HepG2 (cell line): ENCODE results near the gene GLRA3. TPM values are rescaled to one million over a fixed set of nuclear protein-coding genes. Genes with fewer than 3 reads are reported as not detected.

Experiments used
- ATAC-seq: fragments of 200-7000 bp; cut with Tn5 transposase; 3 replicates; pipeline ENCODE4 v1.9.1; 2020; ENCODE audit warnings: mild to moderate bottlenecking, moderate library complexity
- BruUV-seq: library from RNA; stranded (reverse); fragments of 400-500 nt; replicated peaks from 2 replicates; lab custom pipeline; 2021; lab: Mats Ljungman, UMichigan
- CTCF ChIA-PET: fragments of 300-600 bp; formaldehyde crosslinking; extraction: SDS; loops from one replicate; lab custom pipeline; 2021; ENCODE audit warnings: low total read pairs, inconsistent platforms, low intra/inter-chr PET ratio; lab: Yijun Ruan, JAX
- POLR2A ChIA-PET: fragments of 350-600 bp; sonication (Branson Sonifier 250); formaldehyde crosslinking; loops from one replicate; lab custom pipeline; 2020; ENCODE audit warnings: antibody characterized with exemption, inconsistent platforms; lab: Yijun Ruan, JAX
- DNase-seq: peaks from one replicate; pipeline ENCODE4 v3.0.0-alpha.2; 2015; ENCODE audit warnings: low spot score
- FAIRE-seq: peaks from 3 replicates; lab custom pipeline; 2011; peaks lifted over from hg19 to GRCh38; lab: Jason Lieb, UNC
- H2AFZ ChIP-seq: one replicate; pipeline ENCODE4 v1.6.1; 2011; ENCODE audit warnings: low read length, inconsistent platforms
- H3K27ac ChIP-seq: fragments of 300-600 bp; 3 replicates; pipeline ENCODE4 v1.8.0; 2011; ENCODE audit warnings: mixed run types, mild to moderate bottlenecking, mixed read lengths, low read length, inconsistent platforms; ENCODE audit not compliant: insufficient read depth; ENCODE audit errors: extremely low read length
- H3K27me3 ChIP-seq, 2 experiments: fragments of 200-600 bp in 1 of 2; 2 replicates in 1 of 2; 3 replicates in 1 of 2; pipeline versions ENCODE4 v1.6.0 to v1.8.0; 2011; ENCODE audit warnings: low read length in 2 of 2, mild to moderate bottlenecking in 2 of 2, moderate library complexity in 2 of 2, inconsistent platforms in 1 of 2; ENCODE audit not compliant: insufficient read depth in 2 of 2, control insufficient read depth in 1 of 2
- H3K36me3 ChIP-seq, 2 experiments: fragments of 200-600 bp in 1 of 2; replicated peaks in 1 of 2; 2 replicates in 1 of 2; 3 replicates in 1 of 2; pipeline versions ENCODE4 v1.5.1 to v1.8.0; 2011; ENCODE audit warnings: low read length in 2 of 2, inconsistent platforms in 1 of 2; ENCODE audit not compliant: insufficient read depth in 2 of 2, control insufficient read depth in 1 of 2
- H3K4me1 ChIP-seq: 2 replicates; pipeline ENCODE4 v1.5.1; 2012; ENCODE audit warnings: low read length, inconsistent platforms; ENCODE audit not compliant: insufficient read depth
- H3K4me2 ChIP-seq: 2 replicates; pipeline ENCODE4 v1.6.0; 2011; ENCODE audit warnings: low read depth, low read length, inconsistent platforms
- H3K4me3 ChIP-seq, 3 experiments: fragments of 200-600 bp in 1 of 3; sonication (generic), shearing (Covaris generic) in 1 of 3; replicated peaks in 1 of 3; 2 replicates each; pipeline ENCODE4 v1.5.1; 2011 to 2016; ENCODE audit warnings: low read length in 3 of 3, inconsistent platforms in 2 of 3, low read depth in 2 of 3, mild to moderate bottlenecking in 2 of 3, control low read depth in 1 of 3, mixed read lengths in 1 of 3; ENCODE audit not compliant: insufficient read depth in 1 of 3
- H3K79me2 ChIP-seq: one replicate; pipeline ENCODE4 v1.6.1; 2011; ENCODE audit warnings: low read length, inconsistent platforms; ENCODE audit not compliant: insufficient read depth
- H3K9ac ChIP-seq: 2 replicates; pipeline ENCODE4 v1.6.0; 2011; ENCODE audit warnings: mild to moderate bottlenecking, low read depth, low read length, inconsistent platforms; ENCODE audit not compliant: insufficient read depth
- H3K9me3 ChIP-seq: 2 replicates; pipeline ENCODE4 v1.5.1; 2012; ENCODE audit warnings: mild to moderate bottlenecking, low read length
- H4K20me1 ChIP-seq: 2 replicates; pipeline ENCODE4 v1.6.0; 2011; ENCODE audit warnings: inconsistent platforms, mild to moderate bottlenecking, low read length, moderate library complexity; ENCODE audit not compliant: insufficient read depth
- MAZ ChIP-seq, 2 experiments: sonication (generic) in 1 of 2; formaldehyde crosslinking in 1 of 2; IDR thresholded peaks; 2 replicates each; pipeline versions ENCODE4 v1.5.0 to v1.6.1; 2012 to 2020; ENCODE audit warnings: low read depth in 2 of 2, mild to moderate bottlenecking in 2 of 2, borderline replicate concordance in 1 of 2, improper control_type of control experiment in 1 of 2, low read length in 1 of 2, missing genetic modification reagents in 1 of 2, moderate library complexity in 1 of 2
- NFE2L1 ChIP-seq: sonication (generic); formaldehyde crosslinking; IDR thresholded peaks from 2 replicates; pipeline ENCODE4 v1.4.0; 2020; ENCODE audit warnings: missing genetic modification reagents, mild to moderate bottlenecking, borderline replicate concordance
- NFYC ChIP-seq: IDR thresholded peaks from 2 replicates; pipeline ENCODE4 v1.6.1; 2016; ENCODE audit warnings: missing genetic modification reagents, missing compliant biosample characterization
- SMAD1 ChIP-seq: sonication (generic); formaldehyde crosslinking; IDR thresholded peaks from 2 replicates; pipeline ENCODE4 v1.4.0; 2020; ENCODE audit warnings: missing genetic modification reagents, low read depth, mild to moderate bottlenecking, borderline replicate concordance
- SNAPC4 ChIP-seq: sonication (generic); formaldehyde crosslinking; IDR thresholded peaks from 2 replicates; pipeline ENCODE4 v1.4.0; 2020; ENCODE audit warnings: mild to moderate bottlenecking, missing genetic modification reagents
- SNAPC5 ChIP-seq: sonication (generic); formaldehyde crosslinking; IDR thresholded peaks from 2 replicates; pipeline ENCODE4 v1.8.1; 2023; ENCODE audit warnings: mild to moderate bottlenecking, missing genetic modification reagents, borderline replicate concordance
- TP53 ChIP-seq: sonication (generic); formaldehyde crosslinking; conservative IDR thresholded peaks from 2 replicates; pipeline ENCODE4 v1.4.0; 2020; ENCODE audit warnings: missing genetic modification reagents
- XBP1 ChIP-seq: sonication (generic); formaldehyde crosslinking; IDR thresholded peaks from 2 replicates; pipeline ENCODE4 v1.5.0; 2020; ENCODE audit warnings: missing genetic modification reagents
- ZFP62 ChIP-seq: sonication (generic); formaldehyde crosslinking; IDR thresholded peaks from 2 replicates; pipeline ENCODE4 v1.4.0; 2020; ENCODE audit warnings: missing genetic modification reagents
- ZKSCAN5 ChIP-seq: sonication (generic); formaldehyde crosslinking; IDR thresholded peaks from 2 replicates; pipeline ENCODE4 v1.5.1; 2020; ENCODE audit warnings: mild to moderate bottlenecking, missing genetic modification reagents
- ZNF230 ChIP-seq: sonication (generic); formaldehyde crosslinking; IDR thresholded peaks from 2 replicates; pipeline ENCODE4 v1.4.0; 2020; ENCODE audit warnings: mild to moderate bottlenecking, missing genetic modification reagents
- ZNF235 ChIP-seq: sonication (generic); formaldehyde crosslinking; IDR thresholded peaks from 2 replicates; pipeline ENCODE4 v1.8.1; 2023; ENCODE audit warnings: mild to moderate bottlenecking, missing genetic modification reagents, borderline replicate concordance
- ZNF432 ChIP-seq: sonication (generic); formaldehyde crosslinking; IDR thresholded peaks from 2 replicates; pipeline ENCODE4 v1.5.0; 2020; ENCODE audit warnings: missing genetic modification reagents, mild to moderate bottlenecking, borderline replicate concordance
- ZNF619 ChIP-seq: sonication (generic); formaldehyde crosslinking; IDR thresholded peaks from 2 replicates; pipeline ENCODE4 v1.4.0; 2020; ENCODE audit warnings: mild to moderate bottlenecking, missing genetic modification reagents
- ZNF746 ChIP-seq: sonication (generic); formaldehyde crosslinking; IDR thresholded peaks from 2 replicates; pipeline ENCODE4 v1.8.0; 2022; ENCODE audit warnings: mild to moderate bottlenecking, missing genetic modification reagents
- ZNF768 ChIP-seq: sonication (generic); formaldehyde crosslinking; IDR thresholded peaks from 2 replicates; pipeline ENCODE4 v1.4.0; 2020; ENCODE audit warnings: missing genetic modification reagents
- WGBS: methylation state at CpG from one replicate; pipeline ENCODE4 v1.1.6; 2017; ENCODE audit warnings: low lambda C conversion rate; 5-methylcytosine and 5-hydroxymethylcytosine counted together
- in situ Hi-C: cut with HindIII; loops from 2 replicates; pipeline ENCODE4 v1.10.0; 2017; ENCODE audit warnings: low pct_unique_long_range_greater_than_20kb; ENCODE audit not compliant: extremely low pct_ligation_motif_present
- intact Hi-C: fragments of 100-400 bp; cut with micrococcal nuclease; formaldehyde crosslinking; loops from one replicate; pipeline ENCODE4 v1.10.0; 2022; ENCODE audit not compliant: unreplicated experiment
- polyA plus RNA-seq, 8 experiments: library from polyadenylated mRNA; depleted of rRNA in 3 of 8; stranded (reverse) in 7 of 8; unstranded in 1 of 8; fragments of >200 nt; fragmentation: Illumina TruSeq in 4 of 8; extraction: Trizol in 4 of 8; gene quantifications; 2 replicates each; pipeline versions ENCODE4 v1.2.1 to v1.2.3, GENCODE V29; 2011 to 2016; ENCODE audit warnings: low read depth in 4 of 8, missing spikeins in 1 of 8, mixed read lengths in 1 of 8; ENCODE audit not compliant: insufficient read depth in 1 of 8
- total RNA-seq, 5 experiments: library from RNA; depleted of rRNA; stranded (reverse); fragments of >200 nt; fragmentation: Illumina TruSeq; extraction: Trizol; gene quantifications; 2 replicates each; pipeline ENCODE4 v1.2.3, GENCODE V29; 2016; ENCODE audit warnings: low read depth in 1 of 5
- TF ChIP-seq, protein P1 (sequence below): sonication (generic); formaldehyde crosslinking; IDR thresholded peaks from 2 replicates; pipeline ENCODE4 v1.4.0; 2020; ENCODE audit warnings: missing genetic modification reagents
- TF ChIP-seq, protein P2 (sequence below): IDR thresholded peaks from 2 replicates; pipeline ENCODE4 v1.6.1; 2016; ENCODE audit warnings: low read depth, control low read depth

Gene GLRA3
- total and polyA plus RNA-seq, 2 of the 13 experiments (the other 11 are each of a cell fraction or from before 2014, with no cell fraction given), result not detected

DNA sequence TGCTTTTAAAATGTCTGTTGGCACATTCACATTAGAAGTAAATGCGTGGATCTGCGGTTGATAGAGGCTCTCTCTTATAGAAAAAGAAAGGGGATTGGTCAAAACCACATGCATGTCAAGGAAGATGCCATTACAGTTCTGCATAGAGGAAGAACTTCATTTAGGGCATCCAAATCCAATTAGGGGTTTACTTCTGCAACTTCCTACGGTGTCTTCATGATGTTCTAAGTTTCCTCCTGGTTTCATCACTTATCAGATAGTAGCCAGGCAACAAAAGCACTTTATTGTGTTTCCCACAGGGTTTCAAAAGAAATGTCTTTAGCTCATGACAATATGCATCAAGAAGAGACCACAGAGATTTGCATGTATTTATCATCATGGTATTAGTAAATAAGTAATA lies 170.8 kb downstream of the GLRA3 start (continued):
- TF ChIP-seq NFE2L1 (CRISPR knock-in tag), result no peak
- no peak for TF ChIP-seq TP53 (CRISPR knock-in tag)
- TF ChIP-seq ZNF235 (CRISPR knock-in tag), result no peak
- no peak for TF ChIP-seq ZNF230 (CRISPR knock-in tag)
- TF ChIP-seq XBP1 (CRISPR knock-in tag), result no peak
- TF ChIP-seq MAZ (IDR thresholded peaks at IDR 0.05; ENCODE audit: borderline replicate concordance, low read depth, low read length), result no peak
- TF ChIP-seq MAZ (CRISPR knock-in tag; IDR thresholded peaks at IDR 0.05; ENCODE audit: low read depth), result no peak

- no peaks in the 10 kb centered on the region for H3K4me1 ChIP-seq
- no peaks in the 10 kb centered on the region for H3K27me3 ChIP-seq
- in situ Hi-C loops (no loop called here), intact Hi-C loops (no loop called here)
- H3K4me2 ChIP-seq, result no peak overlapping the region
- no peak overlapping the region for H3K27ac ChIP-seq
- H3K9ac ChIP-seq, result no peak overlapping the region
- no peaks in the 10 kb centered on the region for H3K36me3 ChIP-seq
- ChIA-PET CTCF (no interaction called here), POLR2A (no interaction called here)
- DNase-seq (no peak), FAIRE-seq (no peak), ATAC-seq (no peak)
- no peaks in the 10 kb centered on the region for H3K79me2 ChIP-seq
- no peak overlapping the region for H3K4me3 ChIP-seq
- 9% methylated on average over 6 of the region's 6 CpGs for WGBS
- no peaks in the 10 kb centered on the region for H3K9me3 ChIP-seq
- H4K20me1 ChIP-seq, result no peaks in the 10 kb centered on the region
- BruUV-seq, result no TSS peak
- no peak overlapping the region for H2AFZ ChIP-seq
- TF ChIP-seq SMAD1, result no peak
- TF ChIP-seq ZNF619 (CRISPR knock-in tag), result no peak
- no peak for TF ChIP-seq SNAPC5 (CRISPR knock-in tag)
- no peak for TF ChIP-seq ZNF432
- TF ChIP-seq ZNF768, result no peak
- TF ChIP-seq, protein P1, sequence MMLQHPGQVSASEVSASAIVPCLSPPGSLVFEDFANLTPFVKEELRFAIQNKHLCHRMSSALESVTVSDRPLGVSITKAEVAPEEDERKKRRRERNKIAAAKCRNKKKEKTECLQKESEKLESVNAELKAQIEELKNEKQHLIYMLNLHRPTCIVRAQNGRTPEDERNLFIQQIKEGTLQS (CRISPR knock-in tag), result no peak
- TF ChIP-seq ZNF746, result no peak
- TF ChIP-seq NFYC (CRISPR knock-in tag), result no peak
- TF ChIP-seq ZKSCAN5 (CRISPR knock-in tag), result no peak
- TF ChIP-seq ZFP62 (CRISPR knock-in tag), result no peak
- no peak for TF ChIP-seq SNAPC4 (CRISPR knock-in tag)
- TF ChIP-seq, protein P2, sequence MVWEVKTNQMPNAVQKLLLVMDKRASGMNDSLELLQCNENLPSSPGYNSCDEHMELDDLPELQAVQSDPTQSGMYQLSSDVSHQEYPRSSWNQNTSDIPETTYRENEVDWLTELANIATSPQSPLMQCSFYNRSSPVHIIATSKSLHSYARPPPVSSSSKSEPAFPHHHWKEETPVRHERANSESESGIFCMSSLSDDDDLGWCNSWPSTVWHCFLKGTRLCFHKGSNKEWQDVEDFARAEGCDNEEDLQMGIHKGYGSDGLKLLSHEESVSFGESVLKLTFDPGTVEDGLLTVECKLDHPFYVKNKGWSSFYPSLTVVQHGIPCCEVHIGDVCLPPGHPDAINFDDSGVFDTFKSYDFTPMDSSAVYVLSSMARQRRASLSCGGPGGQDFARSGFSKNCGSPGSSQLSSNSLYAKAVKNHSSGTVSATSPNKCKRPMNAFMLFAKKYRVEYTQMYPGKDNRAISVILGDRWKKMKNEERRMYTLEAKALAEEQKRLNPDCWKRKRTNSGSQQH (CRISPR knock-in tag), result no peak
Observed at GRCh38 chr4:174657472-174657871, 171.6 kb downstream of the GLRA3 start.
